ENCODE results near the gene ZDHHC14. TPM values are rescaled to one million over a fixed set of nuclear protein-coding genes. Genes with fewer than 3 reads are reported as not detected.

ZDHHC14 gene
- total RNA-seq, 1 experiment from 2014 or later: 1.7 TPM

DNA sequence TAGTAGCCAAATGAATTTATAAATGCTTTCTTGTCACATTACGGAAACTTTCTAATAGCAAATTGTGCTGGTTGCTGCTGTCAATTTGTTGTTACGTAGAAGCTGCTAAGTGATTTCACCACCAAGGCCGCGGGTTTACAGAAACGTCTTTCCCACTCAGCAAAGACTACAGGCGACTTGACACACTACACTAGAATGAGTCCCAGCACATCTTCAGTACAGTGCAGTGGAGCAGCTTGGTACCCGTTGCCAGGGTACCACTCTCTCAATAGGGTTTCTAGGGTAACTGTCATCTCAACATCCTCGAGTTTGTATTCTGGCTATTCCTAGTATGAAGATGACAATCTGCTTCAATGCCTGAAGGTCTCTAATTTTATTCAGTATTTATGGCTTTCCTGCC is 22.7 kb upstream of the ZDHHC14 start:
- Mint-ChIP-seq H3K27ac (no peak overlapping the region), H3K27me3 (ENCODE audit: low read depth) (no peaks in the 10 kb centered on the region), H3K4me1 (no peaks in the 10 kb centered on the region), H3K4me3 (no peak overlapping the region), H3K9me3 (no peaks in the 10 kb centered on the region), H3K36me3 (ENCODE audit: insufficient read depth in 1 of 3, low read depth in 3 of 3) (no peaks in the 10 kb centered on the region)
- Histone ChIP-seq H2BK5ac (ENCODE audit: insufficient read length, low read length) (no peak overlapping the region), H2BK120ac (ENCODE audit: low read depth, low read length, poor library complexity, severe bottlenecking) (no peak overlapping the region), H3K18ac (ENCODE audit: insufficient read length, low read depth, low read length) (no peak overlapping the region), H3K14ac (ENCODE audit: insufficient read depth, low read length) (no peak overlapping the region), H3K23ac (ENCODE audit: insufficient read length, low read depth, low read length) (no peak overlapping the region), H3K27ac (ENCODE audit: insufficient read length, low read depth, low read length) (no peak overlapping the region), H4K5ac (ENCODE audit: insufficient read length, low read depth, low read length) (no peak overlapping the region), H2BK15ac (ENCODE audit: low read depth, low read length) (no peak overlapping the region), H2BK20ac (ENCODE audit: low read depth, low read length, poor library complexity, severe bottlenecking) (no peak overlapping the region), H4K91ac (ENCODE audit: insufficient read length, low read depth, low read length) (no peak overlapping the region), H3K27me3 (ENCODE audit: insufficient read depth, low read length) (no peaks in the 10 kb centered on the region; the same call in 1 of the 2 replicates), H3K79me1 (ENCODE audit: insufficient read depth, low read depth, low read length, poor library complexity, severe bottlenecking) (no peaks in the 10 kb centered on the region), H4K8ac (replicated peaks; ENCODE audit: insufficient read length, low read depth, low read length) (no peak overlapping the region), H3K56ac (ENCODE audit: insufficient read length, low read depth, low read length) (no peak overlapping the region), H2AFZ (ENCODE audit: low read length) (no peak overlapping the region), H3K4me1 (ENCODE audit: insufficient read depth, low read length) (no peaks in the 10 kb centered on the region), H2AK5ac (ENCODE audit: insufficient read length, low read length) (no peak overlapping the region), H3K4ac (ENCODE audit: low read depth, low read length) (no peak overlapping the region), H3K79me2 (ENCODE audit: insufficient read depth, low read length) (no peaks in the 10 kb centered on the region), H3K23me2 (ENCODE audit: insufficient read length, low read depth, low read length, poor library complexity, severe bottlenecking) (no peaks in the 10 kb centered on the region), H4K20me1 (ENCODE audit: control insufficient read depth, insufficient read depth, insufficient read length) (peaks cover 2% of the 10 kb centered on the region), H3K9ac (ENCODE audit: extremely low read depth, insufficient read length, low read length) (no peak overlapping the region), H3T11ph (ENCODE audit: low read length) (no peak overlapping the region), H3K9me3 (ENCODE audit: control insufficient read depth, low read depth, low read length) (no peaks in the 10 kb centered on the region), H2BK12ac (ENCODE audit: insufficient read length, low read depth, low read length) (no peak overlapping the region), H3K4me2 (ENCODE audit: insufficient read depth, insufficient read length, low read length) (no peak overlapping the region)
- WGBS (ENCODE audit: extremely low coverage, insufficient read length, low lambda C conversion rate): no CpG with 5 or more reads among the region's 8 CpGs
- no peak for DNase-seq
- TF ChIP-seq, protein P1, sequence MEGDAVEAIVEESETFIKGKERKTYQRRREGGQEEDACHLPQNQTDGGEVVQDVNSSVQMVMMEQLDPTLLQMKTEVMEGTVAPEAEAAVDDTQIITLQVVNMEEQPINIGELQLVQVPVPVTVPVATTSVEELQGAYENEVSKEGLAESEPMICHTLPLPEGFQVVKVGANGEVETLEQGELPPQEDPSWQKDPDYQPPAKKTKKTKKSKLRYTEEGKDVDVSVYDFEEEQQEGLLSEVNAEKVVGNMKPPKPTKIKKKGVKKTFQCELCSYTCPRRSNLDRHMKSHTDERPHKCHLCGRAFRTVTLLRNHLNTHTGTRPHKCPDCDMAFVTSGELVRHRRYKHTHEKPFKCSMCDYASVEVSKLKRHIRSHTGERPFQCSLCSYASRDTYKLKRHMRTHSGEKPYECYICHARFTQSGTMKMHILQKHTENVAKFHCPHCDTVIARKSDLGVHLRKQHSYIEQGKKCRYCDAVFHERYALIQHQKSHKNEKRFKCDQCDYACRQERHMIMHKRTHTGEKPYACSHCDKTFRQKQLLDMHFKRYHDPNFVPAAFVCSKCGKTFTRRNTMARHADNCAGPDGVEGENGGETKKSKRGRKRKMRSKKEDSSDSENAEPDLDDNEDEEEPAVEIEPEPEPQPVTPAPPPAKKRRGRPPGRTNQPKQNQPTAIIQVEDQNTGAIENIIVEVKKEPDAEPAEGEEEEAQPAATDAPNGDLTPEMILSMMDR (conservative IDR thresholded peaks at IDR 0.05): no peak

All from H9 (cell line).